H4 (cell line): ENCODE data around the gene MMAA. TPM values are rescaled to one million over a fixed set of nuclear protein-coding genes. Genes with fewer than 3 reads are reported as not detected.
"Not testable (repeated sequence)": the region's sequence is repeated elsewhere in the genome, so short reads cannot be mapped to it uniquely, and the experiment has no call there.

Source experiments
- DNase-seq: peaks from one replicate; pipeline ENCODE4 v3.0.0-alpha.2; 2015; ENCODE audit warnings: low spot score
- total RNA-seq: library from RNA; depleted of rRNA; stranded (reverse); fragments of >200 nt; shearing (Covaris generic); gene quantifications from 2 replicates; pipeline ENCODE4 v1.2.3, GENCODE V29; 2014; rRNA removed

The MMAA gene
- 1.1 and 3.0 TPM in 2 replicates for total RNA-seq

- DNase-seq, result peak; percentile 88
Observed at GRCh38 chr4:145618932-145619638, at the start of gene MMAA. Gene MMAA, plus strand, starts transcription at chr4:145619385. Its CDS starts 19,755 bp downstream, at chr4:145639140.

GRCh38 chr4:145574546-145574945, 44.6 kb upstream of the MMAA start:
- not testable (repeated sequence) for DNase-seq

GRCh38 chr4:145580906-145581305, 38.3 kb upstream of the MMAA start:
- no peak for DNase-seq

- no peak for DNase-seq
Observed at GRCh38 chr4:145583191-145584055, 35.8 kb upstream of the MMAA start.

GRCh38 chr4:145587088-145587754, 32.0 kb upstream of the MMAA start:
- DNase-seq, result no peak

GRCh38 chr4:145589381-145589780, 29.8 kb upstream of the MMAA start:
- DNase-seq, result not testable (repeated sequence)

GRCh38 chr4:145589916-145590702, 29.1 kb upstream of the MMAA start:
- DNase-seq, result no peak

- DNase-seq, result no peak
Observed at GRCh38 chr4:145602129-145602760, 16.9 kb upstream of the MMAA start.

- DNase-seq, result no peak
Observed at GRCh38 chr4:145605941-145606340, 13.2 kb upstream of the MMAA start.

- DNase-seq, result peak; percentile 63
Observed at GRCh38 chr4:145609481-145610427, 9.4 kb upstream of the MMAA start.

GRCh38 chr4:145613566-145614232, 5.5 kb upstream of the MMAA start:
- no peak for DNase-seq

GRCh38 chr4:145614233-145614610, 5.0 kb upstream of the MMAA start:
- DNase-seq, result no peak

GRCh38 chr4:145618210-145618931, 814 bp upstream of the MMAA start:
- DNase-seq, result no peak

- peak; percentile 34 for DNase-seq
Observed at GRCh38 chr4:145619639-145619996, 433 bp downstream of the MMAA start.

GRCh38 chr4:145622067-145622466, 2.9 kb downstream of the MMAA start:
- not testable (repeated sequence) for DNase-seq

- DNase-seq, result no peak
Observed at GRCh38 chr4:145623831-145624230, 4.6 kb downstream of the MMAA start.

GRCh38 chr4:145625677-145626622, 6.8 kb downstream of the MMAA start:
- DNase-seq, result no peak

- DNase-seq, result no peak
Observed at GRCh38 chr4:145626623-145626982, 7.4 kb downstream of the MMAA start.
